Keratinocyte (primary cell): ENCODE data around the gene CDK2AP2. TPM values are rescaled to one million over a fixed set of nuclear protein-coding genes. Genes with fewer than 3 reads are reported as not detected.

Source experiments
- DNase-seq: peaks from one replicate; pipeline ENCODE4 v3.0.0-alpha.2; 2011; ENCODE audit warnings: low read depth, missing footprints, low spot score
- FAIRE-seq: peaks from 2 replicates; lab custom pipeline; 2011; peaks lifted over from hg19 to GRCh38; lab: Jason Lieb, UNC
- H2AFZ ChIP-seq: 2 replicates; pipeline ENCODE4 v1.6.0; 2012; ENCODE audit warnings: low read length, control low read depth, inconsistent platforms; ENCODE audit not compliant: control insufficient read depth
- H3K27ac ChIP-seq: 2 replicates; pipeline ENCODE4 v1.5.1; 2011; ENCODE audit warnings: low read length; ENCODE audit not compliant: control insufficient read depth, insufficient read depth
- H3K27me3 ChIP-seq: 3 replicates; pipeline ENCODE4 v1.6.0; 2011; ENCODE audit warnings: low read length; ENCODE audit not compliant: control insufficient read depth, insufficient read depth; ENCODE audit errors: extremely low read depth
- H3K36me3 ChIP-seq, 2 experiments: 2 replicates in 1 of 2; 3 replicates in 1 of 2; pipeline ENCODE4 v1.5.1; 2011; ENCODE audit warnings: low read length in 2 of 2, mild to moderate bottlenecking in 1 of 2; ENCODE audit not compliant: control insufficient read depth in 2 of 2, insufficient read depth in 2 of 2; ENCODE audit errors: extremely low read depth in 1 of 2
- H3K4me1 ChIP-seq: 3 replicates; pipeline ENCODE4 v1.5.1; 2011; ENCODE audit warnings: low read length; ENCODE audit not compliant: control insufficient read depth, insufficient read depth; ENCODE audit errors: extremely low read depth
- H3K4me2 ChIP-seq: 3 replicates; pipeline ENCODE4 v1.6.0; 2011; ENCODE audit warnings: low read depth, low read length; ENCODE audit not compliant: control insufficient read depth, insufficient read depth; ENCODE audit errors: extremely low read depth
- H3K4me3 ChIP-seq, 3 experiments: fragments of 200-600 bp in 1 of 3; sonication (generic) in 1 of 3; 2 replicates in 2 of 3; 3 replicates in 1 of 3; pipeline ENCODE4 v1.5.1; 2011 to 2016; ENCODE audit warnings: low read length in 3 of 3, mild to moderate bottlenecking in 3 of 3, control low read depth in 2 of 3, inconsistent platforms in 1 of 3, low read depth in 1 of 3, mixed read lengths in 1 of 3, mixed run types in 1 of 3, moderate library complexity in 1 of 3; ENCODE audit not compliant: control insufficient read depth in 2 of 3, insufficient read depth in 2 of 3; ENCODE audit errors: extremely low read depth in 1 of 3
- H3K79me2 ChIP-seq: 2 replicates; pipeline ENCODE4 v1.6.0; 2012; ENCODE audit warnings: low read length; ENCODE audit not compliant: control insufficient read depth, insufficient read depth
- H3K9ac ChIP-seq: 3 replicates; pipeline ENCODE4 v1.6.0; 2011; ENCODE audit warnings: low read length; ENCODE audit not compliant: control insufficient read depth, insufficient read depth; ENCODE audit errors: extremely low read depth
- H3K9me1 ChIP-seq: 3 replicates; pipeline ENCODE4 v1.6.0; 2011; ENCODE audit warnings: low read length; ENCODE audit not compliant: control insufficient read depth, insufficient read depth; ENCODE audit errors: extremely low read depth
- H3K9me3 ChIP-seq: 2 replicates; pipeline ENCODE4 v1.5.1; 2012; ENCODE audit warnings: low read depth, low read length; ENCODE audit not compliant: control insufficient read depth
- H4K20me1 ChIP-seq: 3 replicates; pipeline ENCODE4 v1.6.0; 2011; ENCODE audit warnings: low read length; ENCODE audit not compliant: control insufficient read depth, insufficient read depth; ENCODE audit errors: extremely low read depth
- EZH2 ChIP-seq: IDR thresholded peaks from one replicate; pipeline ENCODE4 v1.6.1; 2012; ENCODE audit warnings: inconsistent platforms, mild to moderate bottlenecking, low read length, moderate library complexity
- dilution Hi-C: fragments of 300-500 bp; cut with MboI; formaldehyde crosslinking; loops from one replicate; pipeline ENCODE4 v1.7.0; 2020; ENCODE audit warnings: low sequenced_read_pairs; ENCODE audit not compliant: extremely low pct_ligation_motif_present
- polyA plus RNA-seq, 5 experiments: library from polyadenylated mRNA; depleted of rRNA in 3 of 5; stranded (reverse) in 3 of 5; stranded (forward) in 1 of 5; unstranded in 1 of 5; fragments of >200 nt; gene quantifications; 1 replicate in 1 of 5; 2 replicates in 3 of 5; 3 replicates in 1 of 5; pipeline versions ENCODE4 v1.2.1 to v1.2.3, GENCODE V29; 2011 to 2012; ENCODE audit warnings: missing spikeins in 2 of 5, low read depth in 1 of 5, low replicate concordance in 1 of 5
- TF ChIP-seq, protein P1 (sequence below), 3 experiments: IDR thresholded peaks in 1 of 3; conservative IDR thresholded peaks in 1 of 3; optimal IDR thresholded peaks in 1 of 3; 2 replicates in 2 of 3; 3 replicates in 1 of 3; pipeline versions ENCODE3 to v1.5.1; 2011; ENCODE audit warnings: low read length in 3 of 3, mild to moderate bottlenecking in 3 of 3, moderate library complexity in 2 of 3, control low read depth in 1 of 3, inconsistent platforms in 1 of 3; ENCODE audit not compliant: insufficient read depth in 2 of 3; ENCODE audit errors: extremely low read depth in 1 of 3

CDK2AP2 gene
- polyA plus RNA-seq, 1 donor (not counting 4 experiments of a cell fraction or from before 2014, with no cell fraction given): 9.7 TPM

DNA sequence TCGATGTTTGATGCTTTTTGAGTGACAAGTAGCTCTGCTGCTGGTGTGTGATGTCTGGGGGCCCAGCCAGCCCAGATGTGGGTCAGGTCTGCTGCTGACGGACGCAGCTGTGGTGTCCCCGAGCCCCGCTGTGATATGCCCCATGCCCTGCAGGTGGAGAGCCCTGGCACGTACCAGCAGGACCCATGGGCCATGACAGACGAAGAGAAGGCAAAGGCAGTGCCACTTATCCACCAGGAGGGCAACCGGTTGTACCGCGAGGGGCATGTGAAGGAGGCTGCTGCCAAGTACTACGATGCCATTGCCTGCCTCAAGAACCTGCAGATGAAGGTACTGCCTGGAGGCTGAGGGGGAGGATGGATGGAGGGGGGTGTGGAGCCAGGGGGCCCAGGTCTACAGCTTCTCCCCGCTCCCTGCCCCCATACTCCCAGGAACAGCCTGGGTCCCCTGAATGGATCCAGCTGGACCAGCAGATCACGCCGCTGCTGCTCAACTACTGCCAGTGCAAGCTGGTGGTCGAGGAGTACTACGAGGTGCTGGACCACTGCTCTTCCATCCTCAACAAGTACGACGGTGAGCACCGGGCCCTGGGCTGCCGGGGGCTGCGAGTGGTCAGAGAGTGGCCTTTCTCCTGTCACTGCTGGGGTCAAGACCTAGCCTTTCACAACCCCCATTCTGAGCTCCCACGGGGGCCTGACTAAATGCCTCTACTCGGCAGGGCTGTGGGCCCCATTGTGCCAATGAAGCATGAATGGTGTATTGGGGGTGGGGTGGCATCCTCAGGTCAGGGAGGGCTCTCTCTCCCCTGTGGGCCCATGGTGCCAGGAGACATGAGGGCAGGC is 17.9 kb downstream of the CDK2AP2 start:
- Histone ChIP-seq H3K27ac (no peak overlapping the region), H3K4me2 (no peak overlapping the region), H3K79me2 (peaks cover 2% of the 10 kb centered on the region), H2AFZ (no peak overlapping the region), H3K36me3 (peaks cover 18 to 23% of the 10 kb centered on the region in 2 experiments), H3K9me1 (no peaks in the 10 kb centered on the region), H3K9ac (no peak overlapping the region), H3K4me1 (no peaks in the 10 kb centered on the region), H3K27me3 (no peaks in the 10 kb centered on the region), H3K9me3 (no peaks in the 10 kb centered on the region), H4K20me1 (no peaks in the 10 kb centered on the region), H3K4me3 (no peak overlapping the region)
- dilution Hi-C loops: no loop called here
- no peak for TF ChIP-seq EZH2
- TF ChIP-seq, protein P1, sequence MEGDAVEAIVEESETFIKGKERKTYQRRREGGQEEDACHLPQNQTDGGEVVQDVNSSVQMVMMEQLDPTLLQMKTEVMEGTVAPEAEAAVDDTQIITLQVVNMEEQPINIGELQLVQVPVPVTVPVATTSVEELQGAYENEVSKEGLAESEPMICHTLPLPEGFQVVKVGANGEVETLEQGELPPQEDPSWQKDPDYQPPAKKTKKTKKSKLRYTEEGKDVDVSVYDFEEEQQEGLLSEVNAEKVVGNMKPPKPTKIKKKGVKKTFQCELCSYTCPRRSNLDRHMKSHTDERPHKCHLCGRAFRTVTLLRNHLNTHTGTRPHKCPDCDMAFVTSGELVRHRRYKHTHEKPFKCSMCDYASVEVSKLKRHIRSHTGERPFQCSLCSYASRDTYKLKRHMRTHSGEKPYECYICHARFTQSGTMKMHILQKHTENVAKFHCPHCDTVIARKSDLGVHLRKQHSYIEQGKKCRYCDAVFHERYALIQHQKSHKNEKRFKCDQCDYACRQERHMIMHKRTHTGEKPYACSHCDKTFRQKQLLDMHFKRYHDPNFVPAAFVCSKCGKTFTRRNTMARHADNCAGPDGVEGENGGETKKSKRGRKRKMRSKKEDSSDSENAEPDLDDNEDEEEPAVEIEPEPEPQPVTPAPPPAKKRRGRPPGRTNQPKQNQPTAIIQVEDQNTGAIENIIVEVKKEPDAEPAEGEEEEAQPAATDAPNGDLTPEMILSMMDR (optimal IDR thresholded peaks at IDR 0.05 in 1 of 3, IDR thresholded peaks at IDR 0.05 in 1 of 3, conservative IDR thresholded peaks at IDR 0.05 in 1 of 3; ENCODE audit: extremely low read depth in 1 of 3, insufficient read depth in 2 of 3, low read length in 3 of 3): no peak
- FAIRE-seq (no peak), DNase-seq (no peak)

DNA sequence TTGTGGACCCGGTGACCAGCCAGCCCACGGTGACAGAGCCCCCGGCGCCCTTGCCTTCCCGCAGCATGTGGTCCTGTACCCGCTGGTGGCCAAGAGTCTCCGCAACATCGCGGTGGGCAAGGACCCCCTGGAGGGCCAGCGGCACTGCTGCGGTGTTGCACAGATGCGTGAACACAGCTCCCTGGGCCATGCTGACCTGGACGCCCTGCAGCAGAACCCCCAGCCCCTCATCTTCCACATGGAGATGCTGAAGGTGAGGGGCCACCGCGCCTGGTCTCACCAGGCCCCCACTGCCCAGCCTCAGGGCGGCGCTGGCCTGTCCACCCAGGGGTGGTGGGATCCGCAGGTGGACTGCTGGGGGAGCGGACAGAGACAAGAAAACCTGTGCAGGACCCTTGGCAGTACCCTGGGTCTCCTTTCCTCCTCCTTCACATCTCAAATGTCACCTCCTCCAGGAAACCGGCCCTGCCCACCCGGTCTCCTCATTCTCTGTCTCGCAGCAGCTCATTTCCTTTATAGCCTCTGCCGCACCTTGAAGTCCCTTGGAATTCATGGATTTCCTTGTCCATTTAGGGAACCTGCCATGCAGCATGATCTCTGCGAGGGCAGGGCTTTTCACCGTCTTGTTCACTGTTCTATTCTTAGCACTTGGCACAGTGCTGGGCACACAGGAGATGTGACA is 18.6 kb downstream of the CDK2AP2 start:
- no peak overlapping the region for H3K4me3 ChIP-seq
- no peaks in the 10 kb centered on the region for H4K20me1 ChIP-seq
- H3K27ac ChIP-seq: no peak overlapping the region
- no peaks in the 10 kb centered on the region for H3K9me1 ChIP-seq
- no peaks in the 10 kb centered on the region for H3K27me3 ChIP-seq
- TF ChIP-seq, protein P1 (optimal IDR thresholded peaks at IDR 0.05 in 1 of 3, IDR thresholded peaks at IDR 0.05 in 1 of 3, conservative IDR thresholded peaks at IDR 0.05 in 1 of 3; ENCODE audit: extremely low read depth in 1 of 3, insufficient read depth in 2 of 3, low read length in 3 of 3): no peak
- TF ChIP-seq EZH2: no peak
- no peaks in the 10 kb centered on the region for H3K4me1 ChIP-seq
- DNase-seq (no peak), FAIRE-seq (no peak)
- H3K36me3 ChIP-seq: peaks cover 20 to 24% of the 10 kb centered on the region in 2 experiments
- dilution Hi-C loops: no loop called here
- no peak overlapping the region for H2AFZ ChIP-seq
- H3K79me2 ChIP-seq: peaks cover 4% of the 10 kb centered on the region
- no peaks in the 10 kb centered on the region for H3K9me3 ChIP-seq
- no peak overlapping the region for H3K4me2 ChIP-seq
- H3K9ac ChIP-seq: no peak overlapping the region
